Karpas-422 (cell line): ENCODE data around the gene ABCA13. TPM values are rescaled to one million over a fixed set of nuclear protein-coding genes. Genes with fewer than 3 reads are reported as not detected.
"Not testable (repeated sequence)": the region's sequence is repeated elsewhere in the genome, so short reads cannot be mapped to it uniquely, and the experiment has no call there.

Experiments
- DNase-seq: peaks from one replicate; pipeline ENCODE4 v3.0.0-alpha.2; 2015
- H2AFZ ChIP-seq: fragments of 200-600 bp; sonication (generic); 2 replicates; pipeline ENCODE4 v1.6.1; 2014; ENCODE audit warnings: antibody characterized with exemption, low read length, mixed read lengths
- H3K27ac ChIP-seq: fragments of 200-600 bp; sonication (generic); 2 replicates; pipeline ENCODE4 v1.5.1; 2014; ENCODE audit warnings: mild to moderate bottlenecking, low read length, moderate library complexity
- H3K27me3 ChIP-seq: fragments of 200-600 bp; sonication (generic); 2 replicates; pipeline ENCODE4 v1.6.1; 2014; ENCODE audit warnings: low read length, mixed read lengths
- H3K36me3 ChIP-seq: fragments of 200-600 bp; sonication (generic); 2 replicates; pipeline ENCODE4 v1.6.1; 2014; ENCODE audit warnings: low read length, mixed read lengths; ENCODE audit not compliant: insufficient read depth
- H3K4me1 ChIP-seq: fragments of 200-600 bp; sonication (generic); 2 replicates; pipeline ENCODE4 v1.6.1; 2014; ENCODE audit warnings: mild to moderate bottlenecking, low read length, mixed read lengths
- H3K4me2 ChIP-seq: fragments of 200-600 bp; sonication (generic); 2 replicates; pipeline ENCODE4 v1.6.1; 2014; ENCODE audit warnings: low read length, low read depth, mild to moderate bottlenecking; ENCODE audit not compliant: poor library complexity, severe bottlenecking
- H3K4me3 ChIP-seq: fragments of 200-600 bp; sonication (generic); 2 replicates; pipeline ENCODE4 v1.5.1; 2014; ENCODE audit warnings: mild to moderate bottlenecking, antibody characterized with exemption, low read length, mixed read lengths
- H3K79me2 ChIP-seq: fragments of 200-600 bp; sonication (generic); 2 replicates; pipeline ENCODE4 v1.6.1; 2014; ENCODE audit warnings: mild to moderate bottlenecking, low read length, mixed read lengths
- H3K9ac ChIP-seq: fragments of 200-600 bp; sonication (generic); 2 replicates; pipeline ENCODE4 v1.6.0; 2014; ENCODE audit warnings: low read length
- H3K9me2 ChIP-seq: fragments of 200-600 bp; sonication (generic), shearing (Covaris generic); replicated peaks from 2 replicates; pipeline ENCODE4 v1.6.0; 2014; ENCODE audit warnings: mild to moderate bottlenecking, low read length, moderate library complexity; ENCODE audit not compliant: insufficient read depth
- H3K9me3 ChIP-seq: fragments of 300-700, 200-600 bp; sonication (generic); 2 replicates; pipeline ENCODE4 v1.6.1; 2014; ENCODE audit warnings: low read length, mixed read lengths
- H4K20me1 ChIP-seq: fragments of 200-600 bp; sonication (generic); 2 replicates; pipeline ENCODE4 v1.6.1; 2014; ENCODE audit warnings: mild to moderate bottlenecking, antibody characterized with exemption, low read length, low read depth; ENCODE audit not compliant: insufficient read depth
- total RNA-seq: library from RNA; depleted of rRNA; stranded (reverse); fragments of >200 nt; shearing (Covaris generic); gene quantifications from 2 replicates; pipeline ENCODE4 v1.2.3, GENCODE V29; 2014; ENCODE audit warnings: low replicate concordance

ABCA13 gene
- total RNA-seq, 1 experiment from 2014 or later: not detected

DNA sequence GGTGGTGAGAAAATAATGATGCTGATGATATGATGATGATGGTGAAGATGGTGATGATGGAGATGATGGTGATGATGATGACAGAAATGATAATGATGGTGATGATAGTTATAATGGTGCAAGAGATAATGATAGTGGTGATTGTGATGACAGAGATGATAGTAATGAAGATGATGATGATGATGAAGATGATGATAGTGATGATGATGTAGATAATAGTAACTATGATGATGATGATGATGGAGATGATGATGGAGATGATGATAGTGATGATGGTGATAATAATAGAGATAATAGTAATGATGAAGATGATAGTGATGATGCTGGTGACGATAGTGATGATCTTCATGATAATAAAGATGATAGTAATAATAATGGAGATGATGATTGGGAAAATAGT lies 22.2 kb downstream of the ABCA13 start:
- no peaks in the 10 kb centered on the region for H4K20me1 ChIP-seq
- no peak overlapping the region for H2AFZ ChIP-seq
- H3K9ac ChIP-seq: no peak overlapping the region
- H3K4me1 ChIP-seq: no peaks in the 10 kb centered on the region
- no peaks in the 10 kb centered on the region for H3K27me3 ChIP-seq
- H3K4me2 ChIP-seq: no peak overlapping the region
- no peak for DNase-seq
- H3K9me3 ChIP-seq: no peaks in the 10 kb centered on the region
- no peaks in the 10 kb centered on the region for H3K79me2 ChIP-seq
- no peak overlapping the region for H3K4me3 ChIP-seq
- H3K36me3 ChIP-seq: no peaks in the 10 kb centered on the region
- 0 out of 2 replicates have a peak, but pooled peaks cover 5% of the 10 kb centered on the region for H3K9me2 ChIP-seq
- no peak overlapping the region for H3K27ac ChIP-seq

DNA sequence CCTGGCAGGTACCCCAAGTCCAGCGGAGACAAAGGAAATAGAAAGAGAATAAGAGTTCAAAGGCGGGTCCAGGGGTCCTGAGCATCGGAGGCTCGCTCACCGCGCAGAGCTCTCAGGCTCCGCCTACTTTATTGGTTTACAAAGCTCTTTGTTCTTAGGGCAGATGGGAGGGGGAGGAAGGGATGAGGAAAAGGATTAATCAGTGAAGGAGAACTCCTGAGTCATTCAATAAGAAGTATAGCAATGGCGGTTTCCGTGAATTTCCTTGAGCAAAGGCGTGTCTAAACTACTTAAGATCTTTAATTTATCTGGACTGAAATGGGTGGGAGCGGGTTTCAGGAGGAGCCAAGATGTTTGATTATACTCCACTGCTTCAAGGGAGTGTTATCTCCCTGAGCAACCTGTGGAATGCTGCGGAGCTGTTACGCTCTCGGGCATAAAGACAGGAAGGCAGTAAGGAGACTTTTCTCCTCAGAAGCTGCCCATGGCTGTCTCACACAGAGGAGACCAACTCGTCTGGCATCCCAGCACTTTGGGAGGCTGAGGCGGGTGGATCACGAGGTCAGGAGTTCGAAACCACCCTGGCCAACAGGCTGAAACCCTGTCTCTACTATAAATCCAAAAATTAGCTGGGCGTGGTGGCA lies 29.8 kb downstream of the ABCA13 start:
- not testable (repeated sequence) for H3K36me3 ChIP-seq, H3K27ac ChIP-seq, H2AFZ ChIP-seq, H4K20me1 ChIP-seq, DNase-seq, H3K9me3 ChIP-seq, H3K9ac ChIP-seq, H3K9me2 ChIP-seq, H3K4me1 ChIP-seq, H3K27me3 ChIP-seq, H3K4me3 ChIP-seq, H3K4me2 ChIP-seq, H3K79me2 ChIP-seq

DNA sequence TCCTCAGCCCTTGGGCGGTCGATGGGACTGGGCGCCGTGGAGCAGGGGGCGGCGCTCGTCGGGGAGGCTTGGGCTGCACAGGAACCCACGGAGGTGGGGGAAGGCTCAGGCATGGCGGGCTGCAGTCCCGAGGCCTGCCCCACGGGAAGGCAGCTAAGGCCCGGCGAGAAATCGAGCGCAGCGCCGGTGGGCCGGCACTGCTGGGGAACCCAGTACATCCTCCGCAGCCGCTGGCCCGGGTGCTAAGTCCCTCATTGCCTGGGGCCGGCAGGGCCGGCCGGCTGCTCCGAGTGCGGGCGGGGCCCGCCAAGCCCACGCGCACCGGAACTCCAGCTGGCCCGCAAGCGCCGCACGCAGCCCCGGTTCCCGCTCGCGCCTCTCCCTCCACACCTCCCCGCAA lies 31.7 kb downstream of the ABCA13 start:
- not testable (repeated sequence) for H4K20me1 ChIP-seq, H3K4me3 ChIP-seq, H3K9me2 ChIP-seq, H3K36me3 ChIP-seq, H3K9ac ChIP-seq, H3K79me2 ChIP-seq, H3K9me3 ChIP-seq, H3K27ac ChIP-seq, DNase-seq, H3K4me1 ChIP-seq, H2AFZ ChIP-seq, H3K27me3 ChIP-seq, H3K4me2 ChIP-seq

DNA sequence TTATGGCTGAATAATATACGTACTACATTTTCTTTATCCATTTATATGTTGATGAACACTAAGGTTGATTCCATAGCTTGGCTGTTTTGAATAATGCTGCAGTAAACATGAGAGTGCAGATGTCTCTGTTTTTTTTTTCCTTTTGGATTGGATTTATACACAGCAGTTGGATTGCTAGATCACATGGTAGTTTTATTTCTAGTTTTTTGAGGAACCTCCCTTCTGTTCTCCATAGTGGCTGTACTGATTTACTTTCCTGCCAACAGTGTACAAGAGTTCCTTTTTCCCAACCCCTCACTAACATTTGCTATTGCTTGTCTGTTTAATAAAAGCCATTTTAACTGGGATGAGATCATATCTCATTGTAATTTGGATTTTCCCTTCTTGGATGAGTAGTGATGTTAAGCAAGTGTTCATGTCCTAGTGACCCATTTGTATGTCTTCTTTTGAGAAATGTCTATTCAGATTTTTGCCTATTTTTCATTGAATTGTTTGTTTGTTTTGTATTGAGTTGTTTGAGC lies 36.0 kb downstream of the ABCA13 start:
- no peaks in the 10 kb centered on the region for H3K4me1 ChIP-seq
- no peak for DNase-seq
- no peak overlapping the region for H3K4me2 ChIP-seq
- no peak overlapping the region for H3K27ac ChIP-seq
- no peaks in the 10 kb centered on the region for H3K36me3 ChIP-seq
- no peaks in the 10 kb centered on the region for H3K9me3 ChIP-seq
- no peak overlapping the region for H3K9ac ChIP-seq
- H3K27me3 ChIP-seq: no peaks in the 10 kb centered on the region
- no peaks in the 10 kb centered on the region for H4K20me1 ChIP-seq
- H3K4me3 ChIP-seq: no peak overlapping the region
- H3K79me2 ChIP-seq: no peaks in the 10 kb centered on the region
- H2AFZ ChIP-seq: no peak overlapping the region
- no peaks in the 10 kb centered on the region for H3K9me2 ChIP-seq

DNA sequence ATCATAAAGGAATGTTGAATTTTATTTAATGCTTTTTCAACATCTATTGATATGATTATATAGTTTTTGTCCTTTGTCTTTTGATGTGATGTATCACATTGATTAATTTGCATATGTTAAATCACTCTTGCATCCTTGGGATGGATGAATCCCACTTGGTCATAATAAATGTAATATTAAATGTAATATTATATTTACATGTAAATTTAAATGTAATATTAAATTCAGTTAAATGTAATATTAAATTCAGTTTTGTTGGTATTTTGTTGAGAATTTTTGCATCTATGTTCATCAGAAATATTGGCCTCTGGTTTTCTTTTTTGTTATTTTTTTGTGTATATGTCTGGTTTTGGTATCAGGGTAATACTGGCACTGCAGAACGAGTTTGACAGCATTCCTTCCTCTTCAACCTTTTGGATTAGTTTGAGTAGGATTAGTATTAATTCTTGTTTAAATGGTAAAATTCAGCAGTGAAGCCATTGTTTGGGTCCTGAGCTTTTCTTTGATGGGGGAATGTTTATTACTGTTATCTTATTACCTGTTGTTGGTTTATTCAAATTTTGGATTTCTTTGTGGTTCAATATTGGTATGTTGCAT lies 37.8 kb downstream of the ABCA13 start:
- no peak for DNase-seq
- Histone ChIP-seq H3K79me2 (no peaks in the 10 kb centered on the region), H3K9me3 (no peaks in the 10 kb centered on the region)

DNA sequence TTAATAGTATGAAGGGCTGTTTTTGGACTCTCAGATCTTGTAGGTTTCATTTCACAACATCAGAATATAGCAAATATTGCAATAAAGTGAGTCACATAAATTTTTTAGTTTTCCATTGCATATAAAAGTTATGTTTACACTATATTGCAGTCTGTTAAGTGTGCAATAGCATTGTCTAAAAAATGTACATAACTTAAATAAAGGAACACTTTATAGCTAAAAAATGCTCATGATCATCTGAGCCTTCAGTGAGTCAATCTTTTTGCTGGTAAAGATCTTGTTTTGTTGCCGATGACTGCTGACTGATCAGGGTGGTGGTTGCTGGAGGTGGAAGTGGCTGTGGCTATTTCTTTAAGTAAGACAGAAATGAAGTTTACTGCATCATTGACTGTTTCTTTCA lies 42.0 kb downstream of the ABCA13 start:
- no peaks in the 10 kb centered on the region for H3K36me3 ChIP-seq

More for the DNA sequence above, 37.8 kb downstream of the ABCA13 start:
- Histone ChIP-seq H3K4me2 (no peak overlapping the region), H3K9ac (no peak overlapping the region), H3K36me3 (no peaks in the 10 kb centered on the region), H3K27ac (no peak overlapping the region), H2AFZ (no peak overlapping the region), H3K9me2 (no peaks in the 10 kb centered on the region), H3K4me3 (no peak overlapping the region), H3K4me1 (no peaks in the 10 kb centered on the region), H4K20me1 (no peaks in the 10 kb centered on the region), H3K27me3 (no peaks in the 10 kb centered on the region)

DNA sequence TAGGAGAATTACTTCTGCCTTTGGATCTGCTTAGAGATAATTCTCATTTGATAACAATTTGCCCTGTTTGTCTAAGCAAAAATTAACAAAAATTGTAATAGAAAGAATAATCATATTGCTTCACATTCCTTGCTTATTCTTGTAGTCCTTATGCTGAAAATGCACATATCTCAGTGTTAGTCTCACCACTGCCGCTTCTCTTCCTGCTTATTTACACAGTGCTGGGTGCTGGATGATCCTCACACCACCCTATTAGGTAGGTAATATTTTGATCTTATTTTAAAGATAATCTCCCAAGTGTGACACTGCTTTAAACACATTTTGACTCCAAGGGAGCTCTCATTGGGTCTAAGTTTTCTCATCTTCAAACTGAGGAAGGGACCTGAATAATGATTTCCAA lies 46.0 kb downstream of the ABCA13 start:
- DNase-seq: no peak
- Histone ChIP-seq H3K9me2 (no peaks in the 10 kb centered on the region), H4K20me1 (no peaks in the 10 kb centered on the region), H3K4me3 (no peak overlapping the region), H3K9me3 (no peaks in the 10 kb centered on the region), H3K79me2 (no peaks in the 10 kb centered on the region), H3K36me3 (no peaks in the 10 kb centered on the region), H3K9ac (no peak overlapping the region), H3K4me1 (no peaks in the 10 kb centered on the region), H2AFZ (no peak overlapping the region), H3K27me3 (no peaks in the 10 kb centered on the region), H3K4me2 (no peak overlapping the region), H3K27ac (no peak overlapping the region)

More for the DNA sequence above, 42.0 kb downstream of the ABCA13 start:
- H3K4me2 ChIP-seq: no peak overlapping the region
- no peak for DNase-seq
- H3K4me1 ChIP-seq: no peaks in the 10 kb centered on the region
- H3K79me2 ChIP-seq: no peaks in the 10 kb centered on the region
- no peaks in the 10 kb centered on the region for H3K9me3 ChIP-seq
- H3K4me3 ChIP-seq: no peak overlapping the region
- no peak overlapping the region for H2AFZ ChIP-seq
- no peak overlapping the region for H3K27ac ChIP-seq
- H3K9me2 ChIP-seq: no peaks in the 10 kb centered on the region
- H3K27me3 ChIP-seq: no peaks in the 10 kb centered on the region
- no peak overlapping the region for H3K9ac ChIP-seq
- H4K20me1 ChIP-seq: no peaks in the 10 kb centered on the region

DNA sequence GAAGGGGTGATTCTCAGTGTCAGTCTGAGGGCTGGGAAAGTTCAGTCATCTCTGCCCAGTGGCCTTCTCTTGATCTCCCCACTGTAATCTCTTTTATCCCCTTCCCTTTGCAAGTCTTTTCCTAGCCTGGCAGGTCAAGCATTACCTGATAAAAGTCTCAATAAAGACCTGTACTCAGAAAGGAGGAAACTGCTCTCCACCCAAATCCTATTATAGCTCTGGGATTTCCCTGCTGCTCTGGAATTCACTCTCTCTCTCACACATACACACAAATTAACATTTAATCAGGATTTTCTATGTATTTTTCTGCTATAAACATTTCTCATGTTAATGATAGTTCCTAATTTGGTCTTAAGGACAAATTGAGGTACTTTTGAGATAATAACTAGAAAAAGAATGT lies 46.5 kb downstream of the ABCA13 start:
- H3K9ac ChIP-seq: no peak overlapping the region
- no peak for DNase-seq

More for the DNA sequence above, 46.5 kb downstream of the ABCA13 start:
- no peaks in the 10 kb centered on the region for H3K36me3 ChIP-seq
- no peaks in the 10 kb centered on the region for H3K27me3 ChIP-seq
- H3K4me2 ChIP-seq: no peak overlapping the region
- no peaks in the 10 kb centered on the region for H3K9me3 ChIP-seq
- no peaks in the 10 kb centered on the region for H3K9me2 ChIP-seq
- H3K4me3 ChIP-seq: no peak overlapping the region
- H4K20me1 ChIP-seq: no peaks in the 10 kb centered on the region
- no peaks in the 10 kb centered on the region for H3K79me2 ChIP-seq
- H3K4me1 ChIP-seq: no peaks in the 10 kb centered on the region
- H3K27ac ChIP-seq: no peak overlapping the region
- no peak overlapping the region for H2AFZ ChIP-seq
